Astrocyte of the spinal cord (primary cell): ENCODE results near the gene MIA2.
"Not testable (repeated sequence)": the region's sequence is repeated elsewhere in the genome, so short reads cannot be mapped to it uniquely, and the experiment has no call there.

Experiments used
- DNase-seq: peaks from one replicate; pipeline ENCODE4 v3.0.0; 2011; ENCODE audit warnings: low read depth, low spot score
- H3K4me3 ChIP-seq: 2 replicates; pipeline ENCODE4 v1.5.1; 2011; ENCODE audit warnings: low read depth, mild to moderate bottlenecking, low read length, moderate library complexity
- in situ Hi-C: cut with HindIII; loops from 2 replicates; pipeline ENCODE4 v1.10.0; 2017; ENCODE audit warnings: low sequenced_read_pairs
- TF ChIP-seq, protein P1 (sequence below): IDR thresholded peaks from 2 replicates; pipeline ENCODE4 v1.5.1; 2012; ENCODE audit warnings: low read depth, mild to moderate bottlenecking, low read length, inconsistent platforms

Gene MIA2

GRCh38 chr14:39291701-39292100 is 58.0 kb downstream of the MIA2 start:
- DNase-seq: no peak
- H3K4me3 ChIP-seq: no peak overlapping the region
- TF ChIP-seq, protein P1, sequence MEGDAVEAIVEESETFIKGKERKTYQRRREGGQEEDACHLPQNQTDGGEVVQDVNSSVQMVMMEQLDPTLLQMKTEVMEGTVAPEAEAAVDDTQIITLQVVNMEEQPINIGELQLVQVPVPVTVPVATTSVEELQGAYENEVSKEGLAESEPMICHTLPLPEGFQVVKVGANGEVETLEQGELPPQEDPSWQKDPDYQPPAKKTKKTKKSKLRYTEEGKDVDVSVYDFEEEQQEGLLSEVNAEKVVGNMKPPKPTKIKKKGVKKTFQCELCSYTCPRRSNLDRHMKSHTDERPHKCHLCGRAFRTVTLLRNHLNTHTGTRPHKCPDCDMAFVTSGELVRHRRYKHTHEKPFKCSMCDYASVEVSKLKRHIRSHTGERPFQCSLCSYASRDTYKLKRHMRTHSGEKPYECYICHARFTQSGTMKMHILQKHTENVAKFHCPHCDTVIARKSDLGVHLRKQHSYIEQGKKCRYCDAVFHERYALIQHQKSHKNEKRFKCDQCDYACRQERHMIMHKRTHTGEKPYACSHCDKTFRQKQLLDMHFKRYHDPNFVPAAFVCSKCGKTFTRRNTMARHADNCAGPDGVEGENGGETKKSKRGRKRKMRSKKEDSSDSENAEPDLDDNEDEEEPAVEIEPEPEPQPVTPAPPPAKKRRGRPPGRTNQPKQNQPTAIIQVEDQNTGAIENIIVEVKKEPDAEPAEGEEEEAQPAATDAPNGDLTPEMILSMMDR: no peak
- in situ Hi-C loops: no loop called here

- TF ChIP-seq, protein P1: no peak
- DNase-seq: no peak
- in situ Hi-C loops: no loop called here
- H3K4me3 ChIP-seq: no peak overlapping the region
Measured at GRCh38 chr14:39293629-39294028, 59.9 kb downstream of the MIA2 start.

- DNase-seq, in situ Hi-C loops, H3K4me3 ChIP-seq: not testable (repeated sequence)
Measured at GRCh38 chr14:39300389-39300788, 66.7 kb downstream of the MIA2 start.

DNA sequence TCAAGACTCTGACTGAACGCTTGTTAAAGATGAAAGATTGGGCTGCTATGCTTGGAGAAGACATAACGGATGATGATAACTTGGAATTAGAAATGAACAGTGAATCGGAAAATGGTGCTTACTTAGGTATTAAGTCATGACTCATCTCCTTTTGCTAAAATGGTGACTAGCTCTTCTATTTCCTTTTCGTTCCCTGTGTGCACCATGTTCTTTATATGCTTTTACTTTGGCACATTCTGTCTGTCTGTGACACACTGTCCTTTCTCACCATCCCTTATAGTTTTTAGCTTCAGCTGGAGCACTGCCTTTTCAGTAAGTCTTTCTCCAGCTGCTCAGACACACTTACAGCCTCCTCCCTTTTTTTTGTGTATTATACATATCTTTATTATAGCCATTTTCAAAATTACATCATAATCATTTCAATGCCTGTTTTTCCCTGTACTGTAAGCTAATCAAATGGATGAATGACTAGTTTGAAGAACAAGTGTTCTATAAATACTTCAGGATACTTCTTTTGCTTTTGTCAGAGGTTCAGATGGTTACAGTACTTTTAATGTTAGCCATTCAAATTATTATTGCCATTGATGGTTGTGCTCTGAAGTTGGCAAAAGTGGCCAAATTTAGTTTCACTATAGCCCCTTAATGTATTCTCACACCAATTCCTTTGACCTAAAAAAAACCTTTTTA is 68.6 kb downstream of the MIA2 start:
- no peak for DNase-seq
- TF ChIP-seq, protein P1: no peak
- H3K4me3 ChIP-seq: no peak overlapping the region
- in situ Hi-C loops: no loop called here

DNA sequence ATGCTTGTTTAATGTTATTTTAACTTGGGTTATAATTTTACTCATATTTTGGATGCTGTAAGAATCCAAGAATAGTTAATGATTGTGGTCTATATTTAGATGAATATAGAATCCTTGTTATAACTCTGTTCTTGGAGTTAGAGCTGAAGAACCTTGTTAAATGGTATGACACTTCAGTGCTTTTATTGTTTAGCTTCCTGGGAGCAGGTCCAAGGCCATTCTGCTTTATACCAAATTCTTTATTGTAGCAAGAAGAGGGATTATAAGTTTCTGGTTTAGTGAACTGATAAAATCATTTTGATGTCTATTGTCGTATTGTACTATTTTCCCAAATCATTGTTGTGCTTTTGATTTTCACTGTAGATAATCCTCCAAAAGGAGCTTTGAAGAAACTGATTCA is 69.4 kb downstream of the MIA2 start:
- no peak for DNase-seq
- no peak overlapping the region for H3K4me3 ChIP-seq
- in situ Hi-C loops: no loop called here
- TF ChIP-seq, protein P1: no peak

DNA sequence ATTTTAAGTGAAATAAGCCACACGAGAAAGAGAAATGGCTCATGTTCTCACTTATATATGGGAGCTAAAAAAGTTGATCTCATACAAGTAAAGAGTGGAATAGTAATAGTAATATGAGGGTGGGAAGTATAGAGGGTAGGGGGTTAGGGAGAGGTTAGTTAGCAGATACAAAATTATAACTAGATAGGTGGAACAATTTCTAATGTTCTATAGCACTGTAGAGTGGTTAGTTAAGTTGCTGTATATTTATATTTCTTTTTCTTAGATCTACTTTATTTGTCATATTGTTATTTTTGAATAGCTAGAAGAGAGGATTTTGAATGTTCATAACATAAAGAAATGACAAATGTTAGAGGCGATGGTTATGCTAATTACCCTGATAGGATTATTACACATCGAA is 74.1 kb downstream of the MIA2 start:
- TF ChIP-seq, protein P1: no peak
- no peak for DNase-seq
- in situ Hi-C loops: no loop called here
- no peak overlapping the region for H3K4me3 ChIP-seq

DNA sequence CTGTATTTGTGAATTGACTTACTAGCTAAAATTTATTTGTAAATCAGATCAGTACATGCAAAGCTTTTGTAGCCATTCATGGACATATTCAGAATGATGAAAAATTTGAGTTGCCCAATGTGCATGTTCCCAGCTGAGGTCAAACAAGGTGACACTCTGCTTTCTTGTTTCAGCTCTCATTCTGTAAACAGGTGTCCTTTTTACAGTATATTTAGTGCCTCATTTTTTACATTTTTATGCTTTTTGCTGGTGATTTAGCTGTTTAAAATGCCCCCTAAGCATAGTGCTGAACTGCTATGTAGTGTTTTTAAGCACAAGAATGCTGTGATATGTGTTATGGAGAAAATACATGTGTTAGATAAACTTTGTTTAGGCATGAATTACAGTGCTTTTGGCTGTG is 76.3 kb downstream of the MIA2 start:
- TF ChIP-seq, protein P1: no peak
- H3K4me3 ChIP-seq: no peak overlapping the region
- no peak for DNase-seq
- in situ Hi-C loops: no loop called here
